HepG2 (cell line): ENCODE measurements around the gene DNM3. TPM values are rescaled to one million over a fixed set of nuclear protein-coding genes. Genes with fewer than 3 reads are reported as not detected.

Experiments used
- ATAC-seq: fragments of 200-7000 bp; cut with Tn5 transposase; 3 replicates; pipeline ENCODE4 v1.9.1; 2020; ENCODE audit warnings: mild to moderate bottlenecking, moderate library complexity
- BruUV-seq: library from RNA; stranded (reverse); fragments of 400-500 nt; replicated peaks from 2 replicates; lab custom pipeline; 2021; lab: Mats Ljungman, UMichigan
- CTCF ChIA-PET: fragments of 300-600 bp; formaldehyde crosslinking; extraction: SDS; loops from one replicate; lab custom pipeline; 2021; ENCODE audit warnings: low total read pairs, inconsistent platforms, low intra/inter-chr PET ratio; lab: Yijun Ruan, JAX
- POLR2A ChIA-PET: fragments of 350-600 bp; sonication (Branson Sonifier 250); formaldehyde crosslinking; loops from one replicate; lab custom pipeline; 2020; ENCODE audit warnings: antibody characterized with exemption, inconsistent platforms; lab: Yijun Ruan, JAX
- DNase-seq: peaks from one replicate; pipeline ENCODE4 v3.0.0-alpha.2; 2015; ENCODE audit warnings: low spot score
- FAIRE-seq: peaks from 3 replicates; lab custom pipeline; 2011; peaks lifted over from hg19 to GRCh38; lab: Jason Lieb, UNC
- H2AFZ ChIP-seq: one replicate; pipeline ENCODE4 v1.6.1; 2011; ENCODE audit warnings: low read length, inconsistent platforms
- H3K27ac ChIP-seq: fragments of 300-600 bp; 3 replicates; pipeline ENCODE4 v1.8.0; 2011; ENCODE audit warnings: mixed run types, mild to moderate bottlenecking, mixed read lengths, low read length, inconsistent platforms; ENCODE audit not compliant: insufficient read depth; ENCODE audit errors: extremely low read length
- H3K27me3 ChIP-seq, 2 experiments: fragments of 200-600 bp in 1 of 2; 2 replicates in 1 of 2; 3 replicates in 1 of 2; pipeline versions ENCODE4 v1.6.0 to v1.8.0; 2011; ENCODE audit warnings: low read length in 2 of 2, mild to moderate bottlenecking in 2 of 2, moderate library complexity in 2 of 2, inconsistent platforms in 1 of 2; ENCODE audit not compliant: insufficient read depth in 2 of 2, control insufficient read depth in 1 of 2
- H3K36me3 ChIP-seq, 2 experiments: fragments of 200-600 bp in 1 of 2; replicated peaks in 1 of 2; 2 replicates in 1 of 2; 3 replicates in 1 of 2; pipeline versions ENCODE4 v1.5.1 to v1.8.0; 2011; ENCODE audit warnings: low read length in 2 of 2, inconsistent platforms in 1 of 2; ENCODE audit not compliant: insufficient read depth in 2 of 2, control insufficient read depth in 1 of 2
- H3K4me1 ChIP-seq: 2 replicates; pipeline ENCODE4 v1.5.1; 2012; ENCODE audit warnings: low read length, inconsistent platforms; ENCODE audit not compliant: insufficient read depth
- H3K4me2 ChIP-seq: 2 replicates; pipeline ENCODE4 v1.6.0; 2011; ENCODE audit warnings: low read depth, low read length, inconsistent platforms
- H3K4me3 ChIP-seq, 3 experiments: fragments of 200-600 bp in 1 of 3; sonication (generic), shearing (Covaris generic) in 1 of 3; replicated peaks in 1 of 3; 2 replicates each; pipeline ENCODE4 v1.5.1; 2011 to 2016; ENCODE audit warnings: low read length in 3 of 3, inconsistent platforms in 2 of 3, low read depth in 2 of 3, mild to moderate bottlenecking in 2 of 3, control low read depth in 1 of 3, mixed read lengths in 1 of 3; ENCODE audit not compliant: insufficient read depth in 1 of 3
- H3K79me2 ChIP-seq: one replicate; pipeline ENCODE4 v1.6.1; 2011; ENCODE audit warnings: low read length, inconsistent platforms; ENCODE audit not compliant: insufficient read depth
- H3K9ac ChIP-seq: 2 replicates; pipeline ENCODE4 v1.6.0; 2011; ENCODE audit warnings: mild to moderate bottlenecking, low read depth, low read length, inconsistent platforms; ENCODE audit not compliant: insufficient read depth
- H3K9me3 ChIP-seq: 2 replicates; pipeline ENCODE4 v1.5.1; 2012; ENCODE audit warnings: mild to moderate bottlenecking, low read length
- H4K20me1 ChIP-seq: 2 replicates; pipeline ENCODE4 v1.6.0; 2011; ENCODE audit warnings: inconsistent platforms, mild to moderate bottlenecking, low read length, moderate library complexity; ENCODE audit not compliant: insufficient read depth
- BORCS8-MEF2B ChIP-seq: sonication (generic); formaldehyde crosslinking; IDR thresholded peaks from 2 replicates; pipeline ENCODE4 v1.8.0; 2022; ENCODE audit warnings: mild to moderate bottlenecking, missing genetic modification reagents
- CAMTA2 ChIP-seq: sonication (generic); formaldehyde crosslinking; IDR thresholded peaks from 2 replicates; pipeline ENCODE4 v1.4.0; 2020; ENCODE audit warnings: mild to moderate bottlenecking, missing genetic modification reagents, borderline replicate concordance
- CBFB ChIP-seq: sonication (generic); formaldehyde crosslinking; IDR thresholded peaks from 2 replicates; pipeline ENCODE4 v1.4.0; 2020; ENCODE audit warnings: missing genetic modification reagents
- CEBPG ChIP-seq: IDR thresholded peaks from 2 replicates; pipeline ENCODE4 v1.6.1; 2016
- HNF4G ChIP-seq, 2 experiments: sonication (generic) in 1 of 2; formaldehyde crosslinking in 1 of 2; IDR thresholded peaks; 2 replicates each; pipeline versions ENCODE4 v1.4.0 to v1.6.1; 2011 to 2020; ENCODE audit warnings: borderline replicate concordance in 2 of 2, low read depth in 2 of 2, mild to moderate bottlenecking in 2 of 2, low read length in 1 of 2, missing genetic modification reagents in 1 of 2, moderate library complexity in 1 of 2
- IRF2 ChIP-seq: IDR thresholded peaks from 2 replicates; pipeline ENCODE4 v1.6.1; 2018; ENCODE audit warnings: missing genetic modification reagents, missing compliant biosample characterization
- JDP2 ChIP-seq: sonication (generic); formaldehyde crosslinking; IDR thresholded peaks from 2 replicates; pipeline ENCODE4 v1.8.1; 2022; ENCODE audit warnings: missing genetic modification reagents, borderline replicate concordance
- MBD4 ChIP-seq: IDR thresholded peaks from 2 replicates; pipeline ENCODE4 v1.6.1; 2012; ENCODE audit warnings: low read length, inconsistent platforms, borderline replicate concordance
- PAF1 ChIP-seq: IDR thresholded peaks from 2 replicates; pipeline ENCODE4 v1.6.1; 2016; ENCODE audit warnings: missing genetic modification reagents, missing compliant biosample characterization
- PHF20 ChIP-seq: sonication (generic); formaldehyde crosslinking; IDR thresholded peaks from 2 replicates; pipeline ENCODE4 v1.5.0; 2020; ENCODE audit warnings: mild to moderate bottlenecking, missing genetic modification reagents
- RBM39 ChIP-seq: fragments of 200-400 bp; formaldehyde crosslinking; IDR thresholded peaks from one replicate; pipeline ENCODE4 v1.6.1; 2018; ENCODE audit warnings: antibody characterized with exemption, mild to moderate bottlenecking, low read depth, low read length; ENCODE audit not compliant: poor library complexity, severe bottlenecking
- SMC3 ChIP-seq: IDR thresholded peaks from 2 replicates; pipeline ENCODE4 v1.6.1; 2011; ENCODE audit warnings: low read length, improper control_type of control experiment
- TRIM24 ChIP-seq: sonication (generic); formaldehyde crosslinking; IDR thresholded peaks from 2 replicates; pipeline ENCODE4 v1.8.0; 2022; ENCODE audit warnings: mild to moderate bottlenecking, missing genetic modification reagents
- ZBED4 ChIP-seq: sonication (generic); formaldehyde crosslinking; IDR thresholded peaks from 2 replicates; pipeline ENCODE4 v1.4.0; 2020; ENCODE audit warnings: missing genetic modification reagents, borderline replicate concordance
- ZKSCAN8 ChIP-seq: IDR thresholded peaks from 2 replicates; pipeline ENCODE4 v1.6.1; 2016; ENCODE audit warnings: borderline replicate concordance, missing genetic modification reagents, missing compliant biosample characterization
- ZNF17 ChIP-seq: sonication (generic); formaldehyde crosslinking; IDR thresholded peaks from 2 replicates; pipeline ENCODE4 v1.5.0; 2020; ENCODE audit warnings: mild to moderate bottlenecking, missing genetic modification reagents
- ZNF224 ChIP-seq: sonication (generic); formaldehyde crosslinking; IDR thresholded peaks from 2 replicates; pipeline ENCODE4 v1.5.0; 2020; ENCODE audit warnings: mild to moderate bottlenecking, missing genetic modification reagents
- ZNF850 ChIP-seq: sonication (generic); formaldehyde crosslinking; conservative IDR thresholded peaks from 2 replicates; pipeline ENCODE4 v1.9.0; 2021; ENCODE audit warnings: mild to moderate bottlenecking, missing genetic modification reagents
- ZUFSP ChIP-seq: sonication (generic); formaldehyde crosslinking; IDR thresholded peaks from 2 replicates; pipeline ENCODE4 v1.9.0; 2021; ENCODE audit warnings: missing genetic modification reagents, mild to moderate bottlenecking, borderline replicate concordance
- in situ Hi-C: cut with HindIII; loops from 2 replicates; pipeline ENCODE4 v1.10.0; 2017; ENCODE audit warnings: low pct_unique_long_range_greater_than_20kb; ENCODE audit not compliant: extremely low pct_ligation_motif_present
- intact Hi-C: fragments of 100-400 bp; cut with micrococcal nuclease; formaldehyde crosslinking; loops from one replicate; pipeline ENCODE4 v1.10.0; 2022; ENCODE audit not compliant: unreplicated experiment
- polyA plus RNA-seq, 8 experiments: library from polyadenylated mRNA; depleted of rRNA in 3 of 8; stranded (reverse) in 7 of 8; unstranded in 1 of 8; fragments of >200 nt; fragmentation: Illumina TruSeq in 4 of 8; extraction: Trizol in 4 of 8; gene quantifications; 2 replicates each; pipeline versions ENCODE4 v1.2.1 to v1.2.3, GENCODE V29; 2011 to 2016; ENCODE audit warnings: low read depth in 4 of 8, missing spikeins in 1 of 8, mixed read lengths in 1 of 8; ENCODE audit not compliant: insufficient read depth in 1 of 8
- total RNA-seq, 5 experiments: library from RNA; depleted of rRNA; stranded (reverse); fragments of >200 nt; fragmentation: Illumina TruSeq; extraction: Trizol; gene quantifications; 2 replicates each; pipeline ENCODE4 v1.2.3, GENCODE V29; 2016; ENCODE audit warnings: low read depth in 1 of 5

Gene DNM3
- total and polyA plus RNA-seq, 2 of the 13 experiments (the other 11 are each of a cell fraction or from before 2014, with no cell fraction given), result 0.05 TPM; not detected in 1

GRCh38 chr1:172043900-172044299 is 202.6 kb downstream of the DNM3 start:
- DNase-seq, result no peak
- Histone ChIP-seq H2AFZ (no peak overlapping the region), H3K9me3 (no peaks in the 10 kb centered on the region), H3K4me1 (no peaks in the 10 kb centered on the region), H3K4me2 (no peak overlapping the region), H3K9ac (no peak overlapping the region), H4K20me1 (no peaks in the 10 kb centered on the region), H3K4me3 (no peak overlapping the region), H3K79me2 (no peaks in the 10 kb centered on the region), H3K27ac (no peak overlapping the region), H3K36me3 (no peaks in the 10 kb centered on the region), H3K27me3 (no peaks in the 10 kb centered on the region)
- no TSS peak for BruUV-seq
- FAIRE-seq, result no peak
- intact Hi-C loops (no loop called here), in situ Hi-C loops (no loop called here)
- CTCF ChIA-PET, result no interaction called here
- POLR2A ChIA-PET, result no interaction called here
- no peak for ATAC-seq
- TF ChIP-seq RBM39, result no peak
- TF ChIP-seq SMC3, result no peak
- TF ChIP-seq ZNF224 (CRISPR knock-in tag), result no peak
- TF ChIP-seq CBFB, result no peak
- TF ChIP-seq PAF1 (CRISPR knock-in tag), result no peak
- TF ChIP-seq CEBPG (CRISPR knock-in tag), result no peak
- TF ChIP-seq MBD4, result no peak
- no peak for TF ChIP-seq ZNF850
- TF ChIP-seq TRIM24 (CRISPR knock-in tag), result no peak
- no peak for TF ChIP-seq CAMTA2 (CRISPR knock-in tag)
- no peak for TF ChIP-seq IRF2 (CRISPR knock-in tag)
- TF ChIP-seq HNF4G (IDR thresholded peaks at IDR 0.05; ENCODE audit: borderline replicate concordance, low read depth, low read length), result no peak
- TF ChIP-seq HNF4G (CRISPR knock-in tag; IDR thresholded peaks at IDR 0.05; ENCODE audit: borderline replicate concordance, low read depth), result no peak
- TF ChIP-seq ZKSCAN8, result no peak
- no peak for TF ChIP-seq ZUFSP
- TF ChIP-seq ZBED4, result no peak
- TF ChIP-seq JDP2 (CRISPR knock-in tag), result no peak
- no peak for TF ChIP-seq ZNF17 (CRISPR knock-in tag)
- no peak for TF ChIP-seq BORCS8-MEF2B
- no peak for TF ChIP-seq PHF20 (CRISPR knock-in tag)
